H9 (cell line): ENCODE measurements around the gene LAMB1. TPM values are rescaled to one million over a fixed set of nuclear protein-coding genes. Genes with fewer than 3 reads are reported as not detected.

ENCODE experiments used
- DNase-seq: peaks from one replicate; pipeline ENCODE4 v3.0.0-alpha.2; 2017
- H2AFZ ChIP-seq: one replicate; pipeline ENCODE4 v1.6.1; 2013; ENCODE audit warnings: mild to moderate bottlenecking, low read length, control low read depth, moderate library complexity
- H2AK5ac ChIP-seq: 2 replicates; pipeline ENCODE4 v1.6.1; 2013; ENCODE audit warnings: low read length, control low read depth, mixed read lengths; ENCODE audit not compliant: insufficient read length
- H2BK120ac ChIP-seq: one replicate; pipeline ENCODE4 v1.6.1; 2013; ENCODE audit warnings: low read depth, mild to moderate bottlenecking, low read length, control low read depth, inconsistent platforms; ENCODE audit not compliant: poor library complexity, severe bottlenecking
- H2BK12ac ChIP-seq: 2 replicates; pipeline ENCODE4 v1.6.1; 2013; ENCODE audit warnings: low read length, control low read depth, mixed read lengths, low read depth; ENCODE audit not compliant: insufficient read length
- H2BK15ac ChIP-seq: 2 replicates; pipeline ENCODE4 v1.6.1; 2013; ENCODE audit warnings: low read depth, low read length, control low read depth
- H2BK20ac ChIP-seq: one replicate; pipeline ENCODE4 v1.6.1; 2013; ENCODE audit warnings: low read depth, mild to moderate bottlenecking, low read length, control low read depth, inconsistent platforms; ENCODE audit not compliant: poor library complexity, severe bottlenecking
- H2BK5ac ChIP-seq: 2 replicates; pipeline ENCODE4 v1.6.1; 2013; ENCODE audit warnings: low read length, control low read depth, mixed read lengths; ENCODE audit not compliant: insufficient read length
- H3K14ac ChIP-seq: 2 replicates; pipeline ENCODE4 v1.6.1; 2013; ENCODE audit warnings: low read length, control low read depth; ENCODE audit not compliant: insufficient read depth
- H3K18ac ChIP-seq: 2 replicates; pipeline ENCODE4 v1.6.1; 2013; ENCODE audit warnings: low read depth, mild to moderate bottlenecking, mixed read lengths, low read length, control low read depth; ENCODE audit not compliant: insufficient read length
- H3K23ac ChIP-seq: 2 replicates; pipeline ENCODE4 v1.6.1; 2013; ENCODE audit warnings: low read length, control low read depth, mixed read lengths, low read depth; ENCODE audit not compliant: insufficient read length
- H3K23me2 ChIP-seq: 2 replicates; pipeline ENCODE4 v1.6.1; 2013; ENCODE audit warnings: low read depth, mild to moderate bottlenecking, mixed read lengths, low read length, control low read depth; ENCODE audit not compliant: insufficient read length, poor library complexity, severe bottlenecking
- H3K27ac ChIP-seq: 2 replicates; pipeline ENCODE4 v1.5.1; 2013; ENCODE audit warnings: low read length, control low read depth, mixed read lengths, low read depth; ENCODE audit not compliant: insufficient read length
- H3K27me3 ChIP-seq: 2 replicates; pipeline ENCODE4 v1.6.1; 2013; ENCODE audit warnings: low read length, control low read depth, inconsistent platforms; ENCODE audit not compliant: insufficient read depth
- H3K4ac ChIP-seq: 2 replicates; pipeline ENCODE4 v1.6.1; 2013; ENCODE audit warnings: low read depth, mild to moderate bottlenecking, control low read depth, inconsistent platforms, low read length, moderate library complexity
- H3K4me1 ChIP-seq: 2 replicates; pipeline ENCODE4 v1.6.1; 2013; ENCODE audit warnings: low read length, control low read depth, inconsistent platforms; ENCODE audit not compliant: insufficient read depth
- H3K4me2 ChIP-seq: 2 replicates; pipeline ENCODE4 v1.6.1; 2013; ENCODE audit warnings: low read length, control low read depth, mixed read lengths; ENCODE audit not compliant: insufficient read length, insufficient read depth
- H3K56ac ChIP-seq: 2 replicates; pipeline ENCODE4 v1.6.1; 2013; ENCODE audit warnings: low read depth, mild to moderate bottlenecking, mixed read lengths, low read length, control low read depth; ENCODE audit not compliant: insufficient read length
- H3K79me1 ChIP-seq: 2 replicates; pipeline ENCODE4 v1.6.1; 2013; ENCODE audit warnings: low read depth, mild to moderate bottlenecking, moderate library complexity, low read length, control low read depth, inconsistent platforms; ENCODE audit not compliant: insufficient read depth, poor library complexity, severe bottlenecking
- H3K79me2 ChIP-seq: 2 replicates; pipeline ENCODE4 v1.6.1; 2013; ENCODE audit warnings: low read length, control low read depth, inconsistent platforms; ENCODE audit not compliant: insufficient read depth
- H3K9ac ChIP-seq: 2 replicates; pipeline ENCODE4 v1.6.1; 2013; ENCODE audit warnings: low read length, control low read depth, mixed read lengths; ENCODE audit not compliant: insufficient read length; ENCODE audit errors: extremely low read depth
- H3K9me3 ChIP-seq: one replicate; pipeline ENCODE4 v1.6.1; 2013; ENCODE audit warnings: low read depth, low read length, inconsistent platforms; ENCODE audit not compliant: control insufficient read depth
- H3T11ph ChIP-seq: one replicate; pipeline ENCODE4 v1.6.1; 2013; ENCODE audit warnings: mild to moderate bottlenecking, low read length, control low read depth, inconsistent platforms
- H4K20me1 ChIP-seq: one replicate; pipeline ENCODE4 v1.6.1; 2013; ENCODE audit not compliant: control insufficient read depth, insufficient read length, insufficient read depth
- H4K5ac ChIP-seq: 2 replicates; pipeline ENCODE4 v1.6.1; 2013; ENCODE audit warnings: low read depth, mild to moderate bottlenecking, mixed read lengths, low read length, control low read depth; ENCODE audit not compliant: insufficient read length
- H4K8ac ChIP-seq: replicated peaks from 2 replicates; pipeline ENCODE4 v1.6.1; 2013; ENCODE audit warnings: low read length, control low read depth, mixed read lengths, low read depth; ENCODE audit not compliant: insufficient read length
- H4K91ac ChIP-seq: 2 replicates; pipeline ENCODE4 v1.6.1; 2013; ENCODE audit warnings: low read depth, mild to moderate bottlenecking, moderate library complexity, mixed read lengths, low read length, control low read depth; ENCODE audit not compliant: insufficient read length
- H3K27ac Mint-ChIP-seq, 3 experiments: 2 replicates in 2 of 3; 3 replicates in 1 of 3; pipeline ENCODE4 v1.8.0; 2020 to 2021; ENCODE audit warnings: mixed read lengths in 3 of 3, mild to moderate bottlenecking in 1 of 3, moderate library complexity in 1 of 3
- H3K27me3 Mint-ChIP-seq: 2 replicates; pipeline ENCODE4 v1.8.0; 2021; ENCODE audit warnings: low read depth, mild to moderate bottlenecking, moderate library complexity, mixed read lengths
- H3K36me3 Mint-ChIP-seq, 3 experiments: 2 replicates in 2 of 3; 3 replicates in 1 of 3; pipeline ENCODE4 v1.8.0; 2020 to 2021; ENCODE audit warnings: low read depth in 3 of 3, mixed read lengths in 3 of 3; ENCODE audit not compliant: insufficient read depth in 1 of 3
- H3K4me1 Mint-ChIP-seq, 2 experiments: 2 replicates each; pipeline ENCODE4 v1.8.0; 2020; ENCODE audit warnings: mixed read lengths in 2 of 2
- H3K4me3 Mint-ChIP-seq, 2 experiments: 2 replicates in 1 of 2; 3 replicates in 1 of 2; pipeline ENCODE4 v1.8.0; 2020 to 2021; ENCODE audit warnings: mild to moderate bottlenecking in 2 of 2, mixed read lengths in 2 of 2, moderate library complexity in 1 of 2
- H3K9me3 Mint-ChIP-seq, 2 experiments: 2 replicates in 1 of 2; 3 replicates in 1 of 2; pipeline ENCODE4 v1.8.0; 2020; ENCODE audit warnings: mild to moderate bottlenecking in 2 of 2, mixed read lengths in 2 of 2, moderate library complexity in 1 of 2
- CTCF ChIP-seq: fragments of 200-600 bp; sonication (generic); conservative IDR thresholded peaks from 3 replicates; pipeline ENCODE4 v1.8.0; 2021; ENCODE audit warnings: antibody characterized with exemption, mild to moderate bottlenecking
- WGBS: extraction: QIAGEN DNeasy Blood & Tissue Kit; methylation state at CpG from one replicate; pipeline ENCODE4 v1.1.7; 2013; ENCODE audit warnings: missing lambda C conversion rate, low lambda C conversion rate, mixed read lengths; ENCODE audit not compliant: insufficient read length; ENCODE audit errors: extremely low coverage; 5-methylcytosine and 5-hydroxymethylcytosine counted together
- total RNA-seq: library from RNA; stranded (reverse); gene quantifications from 2 replicates; pipeline ENCODE4 v1.2.1, GENCODE V29; 2021

LAMB1 gene
- total RNA-seq, 1 experiment from 2014 or later = 75.8 TPM

- Histone ChIP-seq H4K5ac (no peak overlapping the region), H2BK5ac (no peak overlapping the region), H3K27ac (no peak overlapping the region), H4K20me1 (no peaks in the 10 kb centered on the region), H2BK20ac (no peak overlapping the region), H4K91ac (no peak overlapping the region), H3K14ac (no peak overlapping the region), H3K79me1 (no peaks in the 10 kb centered on the region), H3K79me2 (no peaks in the 10 kb centered on the region), H3K56ac (no peak overlapping the region), H2BK12ac (no peak overlapping the region), H2AFZ (no peak overlapping the region), H3K9me3 (no peaks in the 10 kb centered on the region), H3K23me2 (no peaks in the 10 kb centered on the region), H3K18ac (no peak overlapping the region), H3K27me3 (no peaks in the 10 kb centered on the region), H3K9ac (no peak overlapping the region), H2BK120ac (no peak overlapping the region), H2BK15ac (no peak overlapping the region), H3K23ac (no peak overlapping the region), H2AK5ac (no peak overlapping the region), H3K4me2 (no peak overlapping the region), H3K4ac (no peak overlapping the region), H3K4me1 (no peaks in the 10 kb centered on the region), H3T11ph (no peak overlapping the region), H4K8ac (no peak overlapping the region)
- H3K9me3 Mint-ChIP-seq = no peaks in the 10 kb centered on the region
- no peak overlapping the region for H3K4me3 Mint-ChIP-seq
- DNase-seq = no peak
- no peaks in the 10 kb centered on the region for H3K4me1 Mint-ChIP-seq
- no peak overlapping the region for H3K27ac Mint-ChIP-seq
- H3K36me3 Mint-ChIP-seq = no peaks in the 10 kb centered on the region
- no peak for TF ChIP-seq CTCF
- peaks cover 4% of the 10 kb centered on the region for H3K27me3 Mint-ChIP-seq
- no CpG with 5 or more reads among the region's 2 CpGs for WGBS
These were observed 12.8 kb upstream of the LAMB1 start for GRCh38 chr7:108015740-108016139.
